Activated T-cell treated with anti-CD3 and anti-CD28 coated beads, Interleukin-2, amount 50 U/mL, for 72 hours (primary cell): ENCODE results near the gene KCNT1. TPM values are rescaled to one million over a fixed set of nuclear protein-coding genes. Genes with fewer than 3 reads are reported as not detected.

Experiments
- ATAC-seq, 2 donors: fragments of 150-1000 bp; cut with Tn5 transposase; replicated peaks in 1 of 2; 2 replicates each; pipeline ENCODE4 v1.10.0; 2021; ENCODE audit warnings: moderate library complexity in 2 of 2, mild to moderate bottlenecking in 1 of 2
- DNase-seq, 2 donors: peaks; one replicate each; pipeline ENCODE4 v3.0.0; 2021 to 2022; ENCODE audit warnings: mixed read lengths in 1 of 2
- H3K27ac Mint-ChIP-seq: one replicate; pipeline ENCODE4 v1.8.0; 2022; ENCODE audit warnings: mild to moderate bottlenecking, moderate library complexity, mixed read lengths
- H3K27me3 Mint-ChIP-seq: one replicate; pipeline ENCODE4 v1.8.0; 2022; ENCODE audit warnings: low read depth, mixed read lengths
- H3K36me3 Mint-ChIP-seq, 2 donors: one replicate each; pipeline ENCODE4 v1.8.0; 2022; ENCODE audit warnings: mixed read lengths in 2 of 2, mild to moderate bottlenecking in 1 of 2; ENCODE audit not compliant: insufficient read depth in 2 of 2
- H3K4me1 Mint-ChIP-seq: one replicate; pipeline ENCODE4 v1.8.0; 2022; ENCODE audit warnings: low read depth, mixed read lengths
- H3K4me3 Mint-ChIP-seq, 2 donors: one replicate each; pipeline ENCODE4 v1.8.0; 2022; ENCODE audit warnings: mild to moderate bottlenecking in 2 of 2, mixed read lengths in 2 of 2, moderate library complexity in 2 of 2
- H3K9me3 Mint-ChIP-seq, 2 donors: one replicate each; pipeline ENCODE4 v1.8.0; 2022; ENCODE audit warnings: mixed read lengths in 2 of 2
- total RNA-seq, 2 donors: library from RNA; stranded (reverse); gene quantifications; one replicate each; pipeline ENCODE4 v1.2.3, GENCODE V29; 2022

The KCNT1 gene
- total RNA-seq: not detected

DNA sequence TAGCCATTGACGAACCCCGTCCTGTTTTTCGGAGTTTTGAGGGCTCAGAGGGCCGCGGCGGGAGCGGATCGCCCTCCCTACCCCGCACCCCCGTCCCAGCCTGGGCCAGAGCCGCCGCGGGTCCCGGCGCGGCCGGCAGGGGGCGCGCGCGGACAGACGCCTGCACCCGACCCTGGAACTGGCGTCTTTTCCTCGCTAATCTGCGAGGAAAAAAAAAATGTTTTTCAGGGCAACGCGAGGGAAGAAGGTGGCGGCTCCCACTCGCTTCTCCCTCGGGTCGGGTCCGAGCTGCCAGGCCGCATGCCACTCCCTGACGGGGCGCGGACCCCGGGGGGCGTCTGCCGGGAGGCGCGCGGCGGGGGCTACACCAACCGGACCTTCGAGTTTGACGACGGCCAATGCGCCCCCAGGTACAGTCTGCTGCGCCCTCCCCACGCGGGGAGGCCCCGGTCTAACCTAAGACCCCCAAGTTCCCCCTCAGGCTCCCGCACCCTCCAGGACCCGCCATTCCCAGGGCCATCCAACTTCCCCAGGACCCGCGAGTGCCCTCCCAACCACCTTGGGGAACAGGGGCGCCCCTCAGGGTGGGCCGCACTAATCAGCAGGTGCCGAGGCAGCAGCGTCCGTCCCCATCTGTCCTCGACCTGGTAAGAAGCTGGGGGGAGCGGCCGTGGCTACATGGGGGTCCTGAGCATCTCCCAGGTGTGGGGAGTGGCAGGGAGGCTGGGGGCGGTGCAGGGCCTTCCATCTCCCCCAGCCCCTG, at the start of gene KCNT1:
TSS of gene KCNT1 (plus strand) at position 227 of the 763 bp plus-strand sequence. CDS start at position 301, 74 bp downstream.
- Mint-ChIP-seq H3K9me3 (no peaks in the 10 kb centered on the region), H3K36me3 (no peaks in the 10 kb centered on the region), H3K27me3 (no peaks in the 10 kb centered on the region), H3K4me3 (no peak within 1 kb of the TSS), H3K27ac (no peak within 1 kb of the TSS), H3K4me1 (no peaks in the 10 kb centered on the region)
- peak; percentile 74 to 75 for ATAC-seq
- DNase-seq: peak; percentile 54 to 75

DNA sequence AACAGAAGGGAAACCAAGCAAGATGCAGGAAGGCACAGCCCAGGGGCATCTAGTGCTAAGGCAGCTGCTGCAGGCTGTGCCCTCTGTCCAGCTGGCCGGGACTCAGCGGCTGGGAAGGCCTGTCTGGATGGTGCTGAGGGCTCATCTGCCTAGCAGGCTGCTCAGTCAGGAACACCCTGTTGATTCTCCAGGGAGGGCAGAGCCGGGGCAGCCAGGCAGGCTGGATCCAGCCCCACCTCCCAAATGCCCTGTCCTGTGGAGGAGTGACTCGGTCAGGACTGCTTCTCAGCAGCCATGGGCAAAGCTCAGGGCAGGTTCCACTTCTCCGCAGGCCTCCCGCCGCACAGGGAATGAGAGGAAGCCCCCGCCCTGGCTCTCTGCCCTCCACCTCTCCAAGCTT, 46.7 kb upstream of the KCNT1 start:
- H3K4me1 Mint-ChIP-seq: no peaks in the 10 kb centered on the region
- H3K4me3 Mint-ChIP-seq: no peak overlapping the region
- no peak for ATAC-seq
- H3K36me3 Mint-ChIP-seq: peaks cover under 1 to 2% of the 10 kb centered on the region in 2 donors
- H3K27me3 Mint-ChIP-seq: peaks cover 3% of the 10 kb centered on the region
- peaks cover 2% of the 10 kb centered on the region in 2 donors for H3K9me3 Mint-ChIP-seq
- no peak for DNase-seq
- no peak overlapping the region for H3K27ac Mint-ChIP-seq

DNA sequence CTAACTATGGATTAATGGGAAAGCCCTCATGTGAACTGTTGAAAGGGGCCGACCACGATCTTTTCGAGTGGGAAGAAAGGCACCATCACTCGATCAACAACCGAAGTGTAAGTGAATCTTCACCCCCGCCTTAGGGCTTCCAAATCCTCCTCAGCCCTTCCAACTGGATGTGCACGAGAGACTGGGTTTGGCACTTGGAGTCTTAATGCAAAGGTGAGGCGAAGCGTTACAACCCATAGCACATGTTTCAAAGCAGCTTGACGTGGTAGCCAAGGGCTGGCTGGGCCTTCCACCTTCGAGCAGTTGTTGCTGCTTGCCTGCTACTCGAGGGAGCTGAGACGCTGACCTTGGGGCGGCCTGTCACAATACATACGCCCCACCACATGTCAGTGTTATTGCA, 44.6 kb upstream of the KCNT1 start:
- Mint-ChIP-seq H3K9me3 (no peaks in the 10 kb centered on the region), H3K4me1 (no peaks in the 10 kb centered on the region), H3K27ac (no peak overlapping the region), H3K4me3 (no peak overlapping the region), H3K36me3 (no peaks in the 10 kb centered on the region), H3K27me3 (no peaks in the 10 kb centered on the region)
- no peak for DNase-seq
- ATAC-seq: no peak

DNA sequence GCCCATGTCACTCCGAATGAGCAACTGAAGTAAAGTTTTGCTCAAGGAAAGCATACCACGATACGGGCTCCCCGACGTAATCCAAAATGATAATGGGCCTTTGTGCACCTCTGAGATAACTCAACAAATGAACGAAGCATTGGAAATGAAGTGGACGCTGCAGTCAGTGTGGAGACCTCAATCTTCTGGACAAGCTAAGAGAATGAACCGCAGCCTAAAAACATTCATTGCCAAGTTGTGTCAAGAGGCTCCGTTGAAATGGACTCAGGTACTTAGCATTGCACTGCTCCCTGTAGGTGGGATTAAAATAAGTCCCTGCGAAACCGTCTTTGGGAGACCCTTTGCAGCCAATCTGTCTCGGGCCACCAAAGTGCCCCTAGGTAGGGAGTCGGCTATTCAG, 42.7 kb upstream of the KCNT1 start:
- no peak overlapping the region for H3K4me3 Mint-ChIP-seq
- H3K27me3 Mint-ChIP-seq: no peaks in the 10 kb centered on the region
- no peak for ATAC-seq
- no peak for DNase-seq
- no peak overlapping the region for H3K27ac Mint-ChIP-seq
- no peaks in the 10 kb centered on the region for H3K36me3 Mint-ChIP-seq
- H3K9me3 Mint-ChIP-seq: no peaks in the 10 kb centered on the region
- H3K4me1 Mint-ChIP-seq: no peaks in the 10 kb centered on the region

DNA sequence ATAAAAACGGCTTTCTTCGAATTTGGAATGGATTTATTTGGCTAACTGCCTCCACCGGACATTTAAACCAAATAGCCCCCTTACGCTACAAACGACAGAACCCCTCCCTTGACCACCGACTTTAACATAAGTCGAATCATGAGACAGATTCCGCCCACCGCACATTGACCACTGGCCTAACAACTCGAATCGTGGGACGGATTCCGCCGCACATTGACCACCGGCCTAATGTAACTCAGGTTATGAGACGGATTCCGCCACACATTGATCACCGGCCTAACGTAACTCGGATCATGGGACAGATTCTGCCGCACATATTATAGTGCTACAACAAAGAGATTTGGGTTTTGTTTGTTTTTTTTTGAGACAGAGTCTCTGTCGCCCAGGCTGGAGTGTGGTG, 41.6 kb upstream of the KCNT1 start:
- Mint-ChIP-seq H3K36me3 (no peaks in the 10 kb centered on the region), H3K27me3 (no peaks in the 10 kb centered on the region), H3K27ac (no peak overlapping the region), H3K9me3 (no peaks in the 10 kb centered on the region), H3K4me3 (no peak overlapping the region), H3K4me1 (no peaks in the 10 kb centered on the region)
- ATAC-seq (no peak), DNase-seq (no peak)

DNA sequence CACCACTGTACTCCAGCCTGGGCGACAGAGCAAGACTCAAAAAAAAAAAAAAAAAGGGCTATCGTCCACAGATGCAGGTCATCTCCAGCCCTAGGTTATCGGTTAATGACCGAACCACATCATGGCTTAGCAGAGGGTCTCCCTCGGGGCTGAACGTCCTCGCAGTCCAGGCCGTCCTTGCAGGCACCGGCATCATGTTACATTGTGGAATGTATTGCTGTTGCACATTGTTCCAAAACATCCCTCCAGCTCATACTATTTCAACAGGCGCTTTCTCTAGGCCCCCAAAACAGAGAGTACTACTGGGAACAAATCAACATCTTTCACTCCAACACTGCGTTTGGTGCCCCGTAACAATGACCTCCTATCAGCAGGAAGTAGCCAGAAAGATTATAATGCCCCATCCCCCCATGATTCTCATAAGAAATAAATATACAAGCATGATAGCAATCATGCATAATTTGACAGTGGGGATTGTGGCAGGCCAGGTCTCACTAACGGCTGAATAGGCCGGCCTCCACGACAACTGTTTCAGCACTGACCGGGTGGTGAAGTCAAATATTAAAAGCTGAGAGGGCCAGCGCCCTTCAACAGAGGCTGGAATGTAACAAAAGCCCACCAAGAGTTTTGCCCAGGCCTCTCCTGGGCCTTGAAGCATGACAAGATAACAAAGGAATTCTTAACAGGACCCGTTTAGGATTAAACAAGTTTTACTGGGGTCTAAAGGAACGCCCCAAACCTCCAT, 40.0 kb upstream of the KCNT1 start:
- ATAC-seq (no peak), DNase-seq (no peak)
- Mint-ChIP-seq H3K36me3 (no peaks in the 10 kb centered on the region), H3K27me3 (no peaks in the 10 kb centered on the region), H3K4me3 (no peak overlapping the region), H3K4me1 (no peaks in the 10 kb centered on the region), H3K27ac (no peak overlapping the region), H3K9me3 (no peaks in the 10 kb centered on the region)

DNA sequence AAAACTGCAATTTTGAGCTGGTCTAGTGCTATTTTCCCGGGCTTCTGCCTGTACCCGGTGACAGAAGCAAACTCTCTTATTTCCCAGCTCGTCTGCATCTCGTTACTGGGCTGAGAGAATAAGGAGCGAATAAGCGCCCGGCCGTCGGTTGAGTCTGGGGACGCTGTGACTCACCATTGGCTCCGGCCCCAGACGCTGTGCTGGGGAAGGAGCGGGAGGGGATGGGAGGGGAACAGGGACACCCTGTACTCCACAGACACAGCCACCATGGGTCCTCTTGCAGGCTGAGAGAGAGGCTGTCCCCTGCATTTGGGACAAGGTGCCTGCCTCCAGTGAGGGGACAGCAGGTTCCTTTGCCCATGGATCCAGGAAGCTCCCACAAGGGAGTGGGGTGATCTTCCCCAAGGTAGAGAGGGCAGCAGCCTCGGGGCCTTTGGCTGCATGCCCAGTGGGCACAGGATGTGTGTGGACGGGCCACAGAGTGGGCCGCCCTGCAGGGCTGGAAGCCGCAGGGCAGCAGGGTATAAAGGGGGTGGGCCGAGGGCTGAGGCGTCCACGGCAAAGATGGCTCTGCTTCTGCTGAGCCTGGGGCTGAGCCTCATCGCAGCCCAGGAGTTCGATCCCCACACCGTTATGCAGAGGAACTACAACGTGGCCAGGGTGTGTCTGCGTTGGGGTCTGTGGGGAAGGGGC, 39.1 kb upstream of the KCNT1 start, which contains the start of gene LCN9:
TSS of gene LCN9 (plus strand) at position 552 of the 693 bp plus-strand sequence. CDS start at position 565, 13 bp downstream.
- Mint-ChIP-seq H3K4me3 (no peak within 1 kb of the TSS), H3K9me3 (no peaks in the 10 kb centered on the region), H3K27ac (no peak within 1 kb of the TSS), H3K36me3 (no peaks in the 10 kb centered on the region), H3K4me1 (no peaks in the 10 kb centered on the region), H3K27me3 (no peaks in the 10 kb centered on the region)
- DNase-seq (no peak), ATAC-seq (no peak)

DNA sequence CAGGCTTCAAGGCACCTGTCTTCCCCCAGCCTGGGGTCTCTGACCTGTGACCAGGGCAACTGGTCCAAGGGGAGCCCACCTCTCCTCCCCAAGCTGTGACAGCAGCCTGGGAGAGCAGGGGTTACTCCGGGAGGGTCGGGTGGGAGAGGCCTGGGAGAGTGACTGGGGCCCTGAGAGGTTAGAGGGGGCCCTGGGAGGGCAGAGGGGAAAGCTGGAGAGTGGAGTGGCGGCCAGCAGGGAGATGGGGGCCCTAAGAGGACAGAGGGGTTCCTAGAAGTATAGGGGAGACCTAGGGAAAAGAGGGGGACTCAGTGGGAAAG, 38.6 kb upstream of the KCNT1 start:
- H3K9me3 Mint-ChIP-seq: no peaks in the 10 kb centered on the region
- H3K36me3 Mint-ChIP-seq: no peaks in the 10 kb centered on the region
- H3K27me3 Mint-ChIP-seq: no peaks in the 10 kb centered on the region
- no peaks in the 10 kb centered on the region for H3K4me1 Mint-ChIP-seq
- DNase-seq (no peak), ATAC-seq (no peak)
- no peak overlapping the region for H3K4me3 Mint-ChIP-seq
- H3K27ac Mint-ChIP-seq: no peak overlapping the region

DNA sequence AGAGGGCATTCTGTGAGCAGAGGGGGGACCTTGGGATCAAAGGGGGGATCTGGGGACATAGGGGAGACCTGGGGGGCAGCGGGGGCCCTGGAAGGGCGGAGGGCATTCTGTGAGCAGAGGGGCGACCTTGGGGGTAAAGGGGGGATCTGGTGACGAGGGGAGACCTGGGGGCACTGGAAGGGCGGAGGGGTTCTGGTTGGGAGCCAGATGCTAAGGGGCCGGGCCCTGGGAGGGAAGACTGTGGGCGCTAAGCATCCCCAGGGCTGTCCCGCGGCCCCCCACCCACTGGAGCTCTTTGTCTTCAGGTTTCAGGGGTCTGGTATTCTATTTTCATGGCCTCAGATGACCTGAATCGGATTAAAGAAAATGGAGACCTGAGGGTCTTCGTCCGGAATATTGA, 38.1 kb upstream of the KCNT1 start:
- Mint-ChIP-seq H3K36me3 (no peaks in the 10 kb centered on the region), H3K27ac (no peak overlapping the region), H3K27me3 (no peaks in the 10 kb centered on the region), H3K4me3 (no peak overlapping the region), H3K4me1 (no peaks in the 10 kb centered on the region), H3K9me3 (no peaks in the 10 kb centered on the region)
- ATAC-seq (no peak), DNase-seq (no peak)

DNA sequence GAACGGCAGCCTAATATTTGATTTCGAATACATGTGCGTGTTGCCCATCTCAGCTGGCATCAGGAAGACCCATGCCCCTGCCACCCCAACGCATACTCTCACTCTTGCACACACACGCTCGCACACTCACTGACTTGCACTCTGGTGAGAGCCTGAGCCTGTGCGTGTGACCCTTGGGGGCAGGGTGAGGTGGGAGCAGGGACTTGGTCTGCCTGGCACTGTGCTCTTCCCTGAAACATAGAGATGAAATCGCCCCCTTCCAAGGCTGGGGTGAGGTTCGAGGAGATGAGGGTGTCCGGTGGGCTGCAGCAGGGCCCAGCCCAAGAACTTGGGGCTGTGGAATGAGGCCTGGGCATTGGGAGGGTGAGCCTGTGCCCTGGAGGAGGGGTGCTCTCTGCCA, 37.7 kb upstream of the KCNT1 start:
- Mint-ChIP-seq H3K27ac (no peak overlapping the region), H3K4me3 (no peak overlapping the region), H3K9me3 (peaks cover 0 to 2% of the 10 kb centered on the region in 2 donors), H3K36me3 (no peaks in the 10 kb centered on the region), H3K27me3 (no peaks in the 10 kb centered on the region), H3K4me1 (no peaks in the 10 kb centered on the region)
- DNase-seq: no peak
- ATAC-seq: no peak

DNA sequence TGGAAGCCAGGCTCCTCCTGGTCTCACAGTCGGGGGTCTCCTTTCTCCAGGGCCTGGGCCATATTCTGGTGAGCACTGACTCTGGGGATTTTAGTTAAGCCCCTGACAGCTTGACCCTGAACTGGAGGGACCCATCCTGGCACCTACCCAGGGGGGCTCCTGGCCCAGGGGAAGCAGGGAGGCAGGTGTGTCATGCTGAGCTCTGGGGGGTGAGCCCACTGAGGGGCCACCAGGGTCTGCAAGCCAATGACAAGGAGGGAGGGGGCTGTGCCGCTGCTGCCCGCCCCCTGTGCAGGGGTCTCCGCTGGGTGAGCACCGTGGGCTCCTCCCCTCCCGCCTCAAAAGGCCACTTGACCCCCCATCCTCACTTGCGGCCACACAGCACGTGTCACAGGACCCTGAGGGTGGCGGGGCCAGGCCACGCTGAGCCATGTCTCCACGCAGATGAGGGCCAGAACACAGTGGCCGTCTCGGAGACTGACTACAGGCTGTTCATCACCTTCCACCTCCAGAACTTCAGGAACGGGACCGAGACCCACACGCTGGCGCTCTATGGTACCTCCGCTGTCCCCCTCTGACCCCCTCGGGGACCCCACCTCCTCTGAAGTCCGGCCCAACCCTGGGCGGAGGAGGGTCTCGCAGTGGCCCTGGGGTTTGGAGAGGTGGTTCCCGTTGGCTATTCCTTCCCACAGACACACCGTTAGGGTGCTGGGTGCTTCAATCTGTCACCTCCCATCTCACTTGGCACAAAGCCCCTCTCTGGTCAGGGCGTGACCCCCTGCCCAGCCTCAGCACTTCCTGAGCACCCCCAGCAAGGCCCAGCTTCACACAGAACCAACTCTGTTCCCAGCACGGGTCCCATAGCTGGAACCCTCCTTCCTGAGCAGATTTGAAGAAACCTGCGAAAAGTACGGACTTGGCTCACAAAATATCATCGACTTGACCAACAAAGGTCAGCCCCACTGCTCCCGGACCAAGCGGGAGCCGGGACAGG, 36.9 kb upstream of the KCNT1 start:
- Mint-ChIP-seq H3K27ac (no peak overlapping the region), H3K27me3 (no peaks in the 10 kb centered on the region), H3K4me3 (no peak overlapping the region), H3K9me3 (peaks cover 0 to 2% of the 10 kb centered on the region in 2 donors), H3K4me1 (no peaks in the 10 kb centered on the region), H3K36me3 (no peaks in the 10 kb centered on the region)
- ATAC-seq: no peak
- no peak for DNase-seq

DNA sequence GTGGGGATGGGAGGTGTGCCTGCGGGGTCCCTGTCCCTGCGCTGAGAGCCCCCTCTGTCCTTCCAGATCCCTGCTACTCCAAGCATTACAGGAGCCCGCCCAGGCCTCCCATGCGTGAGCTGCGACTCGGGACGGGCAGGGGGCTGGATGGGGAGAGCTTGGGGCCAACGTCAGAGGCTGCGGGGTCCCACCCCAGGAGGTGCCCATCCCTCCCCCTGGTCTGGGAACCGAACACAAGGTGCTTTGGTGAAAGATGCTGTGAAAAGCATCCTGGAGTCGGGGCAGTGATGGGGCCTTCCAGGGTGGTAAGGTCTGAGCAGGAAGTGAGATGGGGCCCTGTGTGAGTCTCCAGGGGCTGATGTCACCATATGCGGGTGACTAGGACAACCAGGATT, 36.2 kb upstream of the KCNT1 start:
- no peaks in the 10 kb centered on the region for H3K36me3 Mint-ChIP-seq
- H3K9me3 Mint-ChIP-seq: peaks cover 0 to 2% of the 10 kb centered on the region in 2 donors
- no peak overlapping the region for H3K4me3 Mint-ChIP-seq
- DNase-seq: no peak
- no peaks in the 10 kb centered on the region for H3K27me3 Mint-ChIP-seq
- H3K4me1 Mint-ChIP-seq: no peaks in the 10 kb centered on the region
- ATAC-seq: no peak
- no peak overlapping the region for H3K27ac Mint-ChIP-seq
